ENCODE measurements around the gene CFAP410. TPM values are rescaled to one million over a fixed set of nuclear protein-coding genes. Genes with fewer than 3 reads are reported as not detected.

CFAP410 gene
- total and polyA plus RNA-seq, 2 donors from 2014 or later: 23.3 to 45.3 TPM

DNA sequence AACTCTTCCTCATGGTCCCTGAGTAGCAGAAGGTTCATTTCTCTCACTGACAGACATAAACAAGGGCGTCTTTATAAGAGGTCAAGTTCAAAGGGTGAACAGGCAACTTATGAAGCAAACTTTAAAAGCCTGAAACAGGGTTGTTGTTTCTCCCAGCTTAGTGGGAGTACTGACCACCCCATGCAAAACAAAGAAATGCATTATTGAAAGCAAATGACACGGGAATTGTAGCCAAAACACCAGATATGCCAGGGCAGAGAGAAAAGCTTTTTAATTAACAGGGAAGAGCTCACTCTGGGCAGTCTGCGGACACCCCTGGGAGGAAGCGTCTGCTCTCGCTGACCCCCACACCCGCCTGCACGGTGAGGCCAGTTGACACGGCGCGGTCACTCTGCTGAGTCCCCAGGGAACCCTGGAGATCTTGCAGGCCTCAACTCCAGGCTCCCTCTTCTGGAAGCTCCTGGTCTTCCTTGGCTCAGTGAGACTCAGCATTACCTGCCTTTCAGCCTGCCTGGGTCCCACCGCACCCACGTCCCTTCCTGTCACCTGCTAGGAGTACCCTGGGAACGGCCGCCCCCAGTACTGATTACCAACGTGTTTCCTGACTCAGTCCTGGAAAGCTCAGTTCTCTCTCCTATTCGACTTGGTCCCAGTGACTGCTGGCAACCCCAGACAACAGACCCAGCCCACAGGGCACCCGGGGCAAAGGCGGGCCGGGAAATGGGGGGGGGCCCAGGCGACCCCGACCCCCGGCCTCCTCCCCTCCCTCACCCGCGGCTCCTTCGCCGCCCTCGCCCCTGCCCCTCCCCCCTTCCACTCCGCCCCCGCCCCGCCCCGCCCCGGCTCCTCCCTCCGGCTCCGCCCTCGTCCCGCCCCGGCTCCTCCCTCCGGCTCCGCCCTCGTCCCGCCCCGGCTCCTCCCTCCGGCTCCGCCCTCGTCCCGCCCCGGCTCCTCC lies 972 bp downstream of the CFAP410 start:
- TF ChIP-seq, protein P1, sequence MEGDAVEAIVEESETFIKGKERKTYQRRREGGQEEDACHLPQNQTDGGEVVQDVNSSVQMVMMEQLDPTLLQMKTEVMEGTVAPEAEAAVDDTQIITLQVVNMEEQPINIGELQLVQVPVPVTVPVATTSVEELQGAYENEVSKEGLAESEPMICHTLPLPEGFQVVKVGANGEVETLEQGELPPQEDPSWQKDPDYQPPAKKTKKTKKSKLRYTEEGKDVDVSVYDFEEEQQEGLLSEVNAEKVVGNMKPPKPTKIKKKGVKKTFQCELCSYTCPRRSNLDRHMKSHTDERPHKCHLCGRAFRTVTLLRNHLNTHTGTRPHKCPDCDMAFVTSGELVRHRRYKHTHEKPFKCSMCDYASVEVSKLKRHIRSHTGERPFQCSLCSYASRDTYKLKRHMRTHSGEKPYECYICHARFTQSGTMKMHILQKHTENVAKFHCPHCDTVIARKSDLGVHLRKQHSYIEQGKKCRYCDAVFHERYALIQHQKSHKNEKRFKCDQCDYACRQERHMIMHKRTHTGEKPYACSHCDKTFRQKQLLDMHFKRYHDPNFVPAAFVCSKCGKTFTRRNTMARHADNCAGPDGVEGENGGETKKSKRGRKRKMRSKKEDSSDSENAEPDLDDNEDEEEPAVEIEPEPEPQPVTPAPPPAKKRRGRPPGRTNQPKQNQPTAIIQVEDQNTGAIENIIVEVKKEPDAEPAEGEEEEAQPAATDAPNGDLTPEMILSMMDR (IDR thresholded peaks at IDR 0.05; ENCODE audit: borderline replicate concordance, extremely low read depth, insufficient read depth): peak; percentile 36
- Histone ChIP-seq H3K9me3 (ENCODE audit: control insufficient read depth in 2 of 3, insufficient read depth in 1 of 3, low read length in 3 of 3) (no peaks in the 10 kb centered on the region), H3K27ac (ENCODE audit: low read depth in 2 of 2, low read length in 2 of 2) (peak overlapping the region; percentile 57 to 76), H3K36me3 (ENCODE audit: control insufficient read depth in 2 of 3, insufficient read depth in 3 of 3, low read length in 3 of 3) (peaks cover 0 to 8% (median 2%) of the 10 kb centered on the region in 3 donors), H3K9ac (ENCODE audit: low read length in 3 of 3) (peak overlapping the region in 1 of 3 donors; percentile 65), H3K27me3 (ENCODE audit: control insufficient read depth, insufficient read depth, low read length) (no peaks in the 10 kb centered on the region), H3K4me1 (ENCODE audit: control insufficient read depth in 2 of 3, insufficient read depth in 2 of 3, low read depth in 1 of 3, low read length in 3 of 3) (peaks cover 0 to 6% (median 5%) of the 10 kb centered on the region in 3 donors), H3K4me3 (ENCODE audit: low read length in 3 of 3) (peak overlapping the region in 2 of 3 donors; percentile 46 to 57)
- DNase-seq (peak; percentile 74 to 93 (median 87)), FAIRE-seq (no peak)
- intact Hi-C loops (cut with DNase I): no loop called here

DNA sequence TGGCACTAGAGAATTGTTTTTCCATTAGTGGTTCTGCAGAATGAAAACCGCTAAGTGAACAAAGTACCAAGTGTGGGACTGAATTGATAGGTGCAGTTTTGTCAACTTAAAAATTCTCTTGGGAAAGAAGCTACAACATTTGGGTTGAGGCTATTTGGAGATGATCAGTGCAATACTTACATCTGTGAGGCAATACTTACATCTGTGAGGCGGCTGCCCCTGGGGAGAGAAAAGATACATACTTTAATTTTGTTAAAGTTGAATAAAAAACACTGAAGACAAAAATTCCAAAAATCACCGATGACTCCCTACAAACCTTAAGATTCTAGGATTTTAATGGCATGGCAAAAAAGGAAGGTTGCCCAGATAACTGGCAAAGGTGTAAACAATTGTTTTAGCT lies 1.7 kb downstream of the CFAP410 start:
- peak overlapping the region in 1 of 3 donors; percentile 65 for H3K9ac ChIP-seq (ENCODE audit: low read length in 3 of 3)
- intact Hi-C loops (cut with DNase I): no loop called here
- no peak for FAIRE-seq

DNA sequence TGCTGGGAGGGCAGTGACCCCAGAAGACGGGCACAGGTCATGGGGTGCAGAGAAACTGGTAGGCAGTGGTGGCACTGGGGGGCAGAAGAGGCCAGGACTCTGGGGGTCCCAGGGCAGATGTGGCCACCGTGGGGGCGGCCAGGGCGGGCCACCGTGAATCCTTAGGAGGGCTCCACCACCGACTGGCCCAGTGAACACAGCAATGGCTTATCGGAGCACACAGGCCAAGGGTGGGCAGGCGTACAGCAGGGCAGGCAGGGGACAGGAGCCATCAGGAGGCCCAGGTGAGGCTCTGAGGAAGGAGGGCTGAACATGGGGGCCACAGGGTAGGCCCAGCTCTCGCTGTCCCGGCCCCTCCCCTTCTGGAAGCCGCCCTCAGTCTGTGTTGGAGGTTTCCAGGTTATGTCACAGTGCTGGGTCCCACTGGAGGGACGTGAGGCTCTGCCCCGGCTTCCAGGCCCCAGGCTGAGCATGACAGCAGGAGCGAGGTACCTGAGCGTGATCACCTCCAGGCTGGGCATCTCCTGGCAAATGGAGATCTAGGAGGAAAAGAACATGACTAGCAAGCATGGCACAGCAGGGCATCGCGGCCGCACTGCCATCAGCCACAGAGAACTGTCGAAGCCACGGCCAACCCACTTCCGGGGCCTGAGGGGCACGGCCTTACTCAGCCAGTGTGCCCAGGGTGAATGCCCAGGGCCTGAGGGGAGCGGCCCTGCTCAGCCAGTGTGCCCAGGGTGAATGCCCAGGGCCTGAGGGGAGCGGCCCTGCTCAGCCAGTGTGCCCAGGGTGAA lies 3.7 kb downstream of the CFAP410 start:
- TF ChIP-seq, protein P1 (IDR thresholded peaks at IDR 0.05; ENCODE audit: borderline replicate concordance, extremely low read depth, insufficient read depth): no peak
- intact Hi-C loops (cut with DNase I): no loop called here
- no peak for FAIRE-seq

More for the DNA sequence above, 1.7 kb downstream of the CFAP410 start:
- H3K27me3 ChIP-seq (ENCODE audit: control insufficient read depth, insufficient read depth, low read length): no peaks in the 10 kb centered on the region
- no peaks in the 10 kb centered on the region for H3K9me3 ChIP-seq (ENCODE audit: control insufficient read depth in 2 of 3, insufficient read depth in 1 of 3, low read length in 3 of 3)
- H3K4me3 ChIP-seq (ENCODE audit: low read length in 3 of 3): peak overlapping the region in 1 of 3 donors; percentile 57
- TF ChIP-seq, protein P1 (IDR thresholded peaks at IDR 0.05; ENCODE audit: borderline replicate concordance, extremely low read depth, insufficient read depth): no peak
- DNase-seq: no peak
- peak overlapping the region in 1 of 2 donors; percentile 57 for H3K27ac ChIP-seq (ENCODE audit: low read depth in 2 of 2, low read length in 2 of 2)
- H3K4me1 ChIP-seq (ENCODE audit: control insufficient read depth in 2 of 3, insufficient read depth in 2 of 3, low read depth in 1 of 3, low read length in 3 of 3): peaks cover 0 to 6% (median 5%) of the 10 kb centered on the region in 3 donors
- H3K36me3 ChIP-seq (ENCODE audit: control insufficient read depth in 2 of 3, insufficient read depth in 3 of 3, low read length in 3 of 3): peaks cover 0 to 8% (median 2%) of the 10 kb centered on the region in 3 donors

More for the DNA sequence above, 3.7 kb downstream of the CFAP410 start:
- no peak overlapping the region for H3K9ac ChIP-seq (ENCODE audit: low read length in 3 of 3)
- H3K4me3 ChIP-seq (ENCODE audit: low read length in 3 of 3): no peak overlapping the region
- peaks cover 0 to 6% (median 5%) of the 10 kb centered on the region in 3 donors for H3K4me1 ChIP-seq (ENCODE audit: control insufficient read depth in 2 of 3, insufficient read depth in 2 of 3, low read depth in 1 of 3, low read length in 3 of 3)
- H3K9me3 ChIP-seq (ENCODE audit: control insufficient read depth in 2 of 3, insufficient read depth in 1 of 3, low read length in 3 of 3): no peaks in the 10 kb centered on the region
- no peak for DNase-seq
- H3K27ac ChIP-seq (ENCODE audit: low read depth in 2 of 2, low read length in 2 of 2): no peak overlapping the region
- no peaks in the 10 kb centered on the region for H3K27me3 ChIP-seq (ENCODE audit: control insufficient read depth, insufficient read depth, low read length)
- H3K36me3 ChIP-seq (ENCODE audit: control insufficient read depth in 2 of 3, insufficient read depth in 3 of 3, low read length in 3 of 3): peaks cover 0 to 8% (median 2%) of the 10 kb centered on the region in 3 donors

All from kidney (tissue), 14 donors.